Measurements from ENCODE around the gene PCDH9. TPM values are rescaled to one million over a fixed set of nuclear protein-coding genes. Genes with fewer than 3 reads are reported as not detected.

PCDH9 gene
- total and polyA plus RNA-seq, 10 of the 15 experiments (the other 5 are each of a cell fraction or from before 2014, with no cell fraction given) = 0.02 to 2.3 (median 0.05) TPM; not detected in 1

GRCh38 chr13:67193979-67194378 lies 36.2 kb downstream of the PCDH9 start:
- RAD21 ChIA-PET (ENCODE audit: unreplicated experiment) = no interaction called here
- no peaks in the 10 kb centered on the region for H3K36me3 ChIP-seq (ENCODE audit: control insufficient read depth in 2 of 2, insufficient read depth in 2 of 2, low read length in 1 of 2)
- H4K20me1 ChIP-seq (ENCODE audit: control insufficient read depth, insufficient read depth) = no peaks in the 10 kb centered on the region
- CTCF ChIA-PET = no interaction called here
- H3K4me2 ChIP-seq (ENCODE audit: control insufficient read depth, insufficient read depth) = no peak overlapping the region
- H3K4me3 ChIP-seq = no peak overlapping the region
- POLR2A ChIA-PET = no interaction called here
- ATAC-seq = no peak
- TF ChIP-seq CHD1 (IDR thresholded peaks at IDR 0.05; ENCODE audit: low read depth, low read length) (no peak), NR2C1 (IDR thresholded peaks at IDR 0.05) (no peak), SUZ12 (IDR thresholded peaks at IDR 0.05; ENCODE audit: unreplicated experiment) (no peak), POLR2A (IDR thresholded peaks at IDR 0.05; ENCODE audit: low read depth, low read length) (no peak), HCFC1 (IDR thresholded peaks at IDR 0.05; ENCODE audit: low read length) (no peak), TCF7 (IDR thresholded peaks at IDR 0.05; ENCODE audit: borderline replicate concordance) (no peak), EZH2 (IDR thresholded peaks at IDR 0.05; ENCODE audit: borderline replicate concordance, control insufficient read depth, low read depth, low read length) (no peak), CREM (IDR thresholded peaks at IDR 0.05; ENCODE audit: low read depth) (no peak), CREB1 (IDR thresholded peaks at IDR 0.05; ENCODE audit: low read depth) (no peak), MXI1 (IDR thresholded peaks at IDR 0.05; ENCODE audit: low read depth, low read length) (no peak), TAF1 (IDR thresholded peaks at IDR 0.05; ENCODE audit: borderline replicate concordance, low read depth, low read length) (no peak), TCF12 (IDR thresholded peaks at IDR 0.05; ENCODE audit: low read depth, low read length) (no peak), ZNF592 (IDR thresholded peaks at IDR 0.05) (no peak)
- TF ChIP-seq, protein P1, sequence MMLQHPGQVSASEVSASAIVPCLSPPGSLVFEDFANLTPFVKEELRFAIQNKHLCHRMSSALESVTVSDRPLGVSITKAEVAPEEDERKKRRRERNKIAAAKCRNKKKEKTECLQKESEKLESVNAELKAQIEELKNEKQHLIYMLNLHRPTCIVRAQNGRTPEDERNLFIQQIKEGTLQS (IDR thresholded peaks at IDR 0.05; ENCODE audit: borderline replicate concordance, extremely low read depth, low read depth, low read length) = no peak
- TF ChIP-seq, protein P2, sequence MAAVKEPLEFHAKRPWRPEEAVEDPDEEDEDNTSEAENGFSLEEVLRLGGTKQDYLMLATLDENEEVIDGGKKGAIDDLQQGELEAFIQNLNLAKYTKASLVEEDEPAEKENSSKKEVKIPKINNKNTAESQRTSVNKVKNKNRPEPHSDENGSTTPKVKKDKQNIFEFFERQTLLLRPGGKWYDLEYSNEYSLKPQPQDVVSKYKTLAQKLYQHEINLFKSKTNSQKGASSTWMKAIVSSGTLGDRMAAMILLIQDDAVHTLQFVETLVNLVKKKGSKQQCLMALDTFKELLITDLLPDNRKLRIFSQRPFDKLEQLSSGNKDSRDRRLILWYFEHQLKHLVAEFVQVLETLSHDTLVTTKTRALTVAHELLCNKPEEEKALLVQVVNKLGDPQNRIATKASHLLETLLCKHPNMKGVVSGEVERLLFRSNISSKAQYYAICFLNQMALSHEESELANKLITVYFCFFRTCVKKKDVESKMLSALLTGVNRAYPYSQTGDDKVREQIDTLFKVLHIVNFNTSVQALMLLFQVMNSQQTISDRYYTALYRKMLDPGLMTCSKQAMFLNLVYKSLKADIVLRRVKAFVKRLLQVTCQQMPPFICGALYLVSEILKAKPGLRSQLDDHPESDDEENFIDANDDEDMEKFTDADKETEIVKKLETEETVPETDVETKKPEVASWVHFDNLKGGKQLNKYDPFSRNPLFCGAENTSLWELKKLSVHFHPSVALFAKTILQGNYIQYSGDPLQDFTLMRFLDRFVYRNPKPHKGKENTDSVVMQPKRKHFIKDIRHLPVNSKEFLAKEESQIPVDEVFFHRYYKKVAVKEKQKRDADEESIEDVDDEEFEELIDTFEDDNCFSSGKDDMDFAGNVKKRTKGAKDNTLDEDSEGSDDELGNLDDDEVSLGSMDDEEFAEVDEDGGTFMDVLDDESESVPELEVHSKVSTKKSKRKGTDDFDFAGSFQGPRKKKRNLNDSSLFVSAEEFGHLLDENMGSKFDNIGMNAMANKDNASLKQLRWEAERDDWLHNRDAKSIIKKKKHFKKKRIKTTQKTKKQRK (IDR thresholded peaks at IDR 0.05; ENCODE audit: low read depth, low read length) = no peak
- no peaks in the 10 kb centered on the region for H3K9me3 ChIP-seq (replicated peaks; ENCODE audit: control insufficient read depth, insufficient read depth, low read length)
- no peaks in the 10 kb centered on the region for H3K27me3 ChIP-seq (replicated peaks in 1 of 2; ENCODE audit: control insufficient read depth in 2 of 2, insufficient read depth in 2 of 2, low read length in 1 of 2)
- DNase-seq (ENCODE audit: low read depth, low spot score) = no peak
- SMC1A ChIA-PET (ENCODE audit: uncharacterized antibody, unreplicated experiment) = interaction anchor here (0.6 kb wide), 1 partner anchor 710 kb away, joined by 4 read pairs; no protein-coding TSS in a partner anchor
- in situ Hi-C loops (cut with MboI) (no loop called here), intact Hi-C loops (cut with micrococcal nuclease; ENCODE audit: unreplicated experiment) (no loop called here)
- H3K9ac ChIP-seq (ENCODE audit: control insufficient read depth, insufficient read depth, low read length) = no peak overlapping the region
- no peak for FAIRE-seq
- H3K79me2 ChIP-seq (ENCODE audit: control insufficient read depth, insufficient read depth, low read length) = no peaks in the 10 kb centered on the region
- no TSS peak for BruUV-seq (replicated peaks)
- no peak overlapping the region for H3K27ac ChIP-seq (ENCODE audit: control insufficient read depth, insufficient read depth)
- H3K4me1 ChIP-seq (ENCODE audit: control insufficient read depth, insufficient read depth, low read length) = no peaks in the 10 kb centered on the region
- no peak overlapping the region for H2AFZ ChIP-seq (ENCODE audit: control insufficient read depth, low read depth, low read length)
